Measurements from ENCODE around the gene TBRG4. TPM values are rescaled to one million over a fixed set of nuclear protein-coding genes. Genes with fewer than 3 reads are reported as not detected.

The TBRG4 gene
- total RNA-seq, 1 experiment from 2014 or later = 234 TPM

DNA sequence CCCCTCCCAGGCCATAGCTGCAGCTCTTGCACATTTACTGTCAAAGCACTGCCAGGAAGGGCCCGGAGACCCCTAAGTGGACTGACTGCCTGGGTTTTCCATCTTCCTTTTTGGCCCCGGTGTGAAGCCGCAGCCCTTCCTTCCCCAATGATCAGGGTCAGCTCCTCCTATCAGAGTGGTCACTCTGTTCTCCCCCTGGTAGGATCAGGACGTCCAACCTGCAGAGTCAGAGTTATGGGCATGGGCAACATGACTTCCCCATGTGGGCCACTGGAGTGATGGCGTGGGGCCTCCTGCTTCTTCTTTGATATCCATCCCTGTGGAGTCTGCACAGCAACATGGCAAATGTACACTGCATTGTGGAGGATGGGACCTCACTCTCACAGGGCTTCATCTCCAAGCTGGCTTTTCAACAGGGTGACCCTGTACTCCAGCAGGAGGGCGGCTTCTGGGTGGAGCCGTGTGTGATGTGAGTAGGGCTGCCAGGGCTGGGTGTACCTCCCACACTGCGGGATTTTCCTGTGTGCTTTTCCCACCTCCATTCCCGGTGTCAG, 39.7 kb upstream of the TBRG4 start:
- H3K36me3 ChIP-seq (replicated peaks; ENCODE audit: control insufficient read depth, insufficient read depth, low read length) = no peaks in the 10 kb centered on the region
- H3K27me3 ChIP-seq (ENCODE audit: control insufficient read depth, insufficient read depth, low read length) = no peaks in the 10 kb centered on the region
- DNase-seq = no peak
- H3K4me3 ChIP-seq (ENCODE audit: insufficient read depth, low read depth, low read length) = no peak overlapping the region

DNA sequence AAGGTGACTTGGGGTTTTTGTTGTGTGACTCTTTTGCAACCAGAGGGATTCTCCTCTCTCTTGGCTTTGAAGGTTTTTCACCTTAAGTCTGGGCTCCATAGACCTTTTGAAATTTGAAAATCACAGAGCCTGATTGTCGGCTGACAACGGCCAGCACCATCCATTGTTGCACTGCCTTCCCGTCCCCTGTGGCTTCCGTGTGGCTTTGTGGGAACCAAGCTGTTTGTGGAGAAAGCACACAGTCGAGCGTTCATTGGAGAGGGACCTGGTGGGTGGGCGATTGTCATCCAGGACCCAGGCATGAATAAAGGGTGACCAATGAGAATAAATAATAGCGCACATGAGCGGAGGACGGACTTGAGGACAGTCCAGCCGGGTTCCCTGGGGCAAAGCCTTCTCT, 38.7 kb upstream of the TBRG4 start:
- Histone ChIP-seq H3K4me3 (ENCODE audit: insufficient read depth, low read depth, low read length) (no peak overlapping the region), H3K27me3 (ENCODE audit: control insufficient read depth, insufficient read depth, low read length) (no peaks in the 10 kb centered on the region), H3K36me3 (replicated peaks; ENCODE audit: control insufficient read depth, insufficient read depth, low read length) (no peaks in the 10 kb centered on the region)
- no peak for DNase-seq

DNA sequence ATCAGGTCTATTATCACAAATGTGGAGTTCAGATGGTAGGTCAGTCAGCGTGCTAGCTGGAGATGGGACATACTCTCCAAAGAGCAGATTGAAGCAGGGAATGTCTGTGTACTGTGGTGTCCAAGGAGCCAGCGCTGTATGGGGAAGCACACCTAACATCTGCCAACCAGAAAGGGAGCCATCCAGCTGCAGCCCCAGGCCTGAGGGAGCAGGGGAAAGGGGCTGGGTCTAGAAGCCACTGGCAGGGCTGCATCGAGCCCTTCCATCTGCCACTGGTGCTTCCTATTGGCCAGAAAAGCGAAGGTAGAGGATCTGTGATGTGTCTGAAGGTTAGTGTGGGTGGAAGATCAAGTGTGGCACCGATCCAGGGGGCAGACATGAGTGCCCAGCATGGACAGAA, 38.1 kb upstream of the TBRG4 start:
- Histone ChIP-seq H3K27me3 (ENCODE audit: control insufficient read depth, insufficient read depth, low read length) (no peaks in the 10 kb centered on the region), H3K4me3 (ENCODE audit: insufficient read depth, low read depth, low read length) (no peak overlapping the region), H3K36me3 (replicated peaks; ENCODE audit: control insufficient read depth, insufficient read depth, low read length) (no peaks in the 10 kb centered on the region)
- no peak for DNase-seq

DNA sequence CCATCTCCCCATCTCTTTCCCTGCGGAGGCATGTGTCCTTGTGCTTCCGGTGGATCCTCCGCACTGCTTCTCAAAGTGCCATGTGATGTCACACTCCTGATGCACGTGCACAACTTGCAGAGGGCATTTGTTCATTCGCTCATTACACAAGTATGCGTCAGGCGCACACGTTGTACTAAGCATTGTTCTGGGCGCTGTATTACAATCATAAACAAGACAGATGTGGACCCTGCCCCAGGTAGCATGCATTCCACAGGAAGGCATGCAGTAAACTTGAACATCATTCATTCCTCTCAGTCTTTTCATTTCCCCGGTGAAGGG, 37.1 kb upstream of the TBRG4 start:
- Histone ChIP-seq H3K36me3 (replicated peaks; ENCODE audit: control insufficient read depth, insufficient read depth, low read length) (no peaks in the 10 kb centered on the region), H3K27me3 (ENCODE audit: control insufficient read depth, insufficient read depth, low read length) (no peaks in the 10 kb centered on the region)
- no peak for DNase-seq

DNA sequence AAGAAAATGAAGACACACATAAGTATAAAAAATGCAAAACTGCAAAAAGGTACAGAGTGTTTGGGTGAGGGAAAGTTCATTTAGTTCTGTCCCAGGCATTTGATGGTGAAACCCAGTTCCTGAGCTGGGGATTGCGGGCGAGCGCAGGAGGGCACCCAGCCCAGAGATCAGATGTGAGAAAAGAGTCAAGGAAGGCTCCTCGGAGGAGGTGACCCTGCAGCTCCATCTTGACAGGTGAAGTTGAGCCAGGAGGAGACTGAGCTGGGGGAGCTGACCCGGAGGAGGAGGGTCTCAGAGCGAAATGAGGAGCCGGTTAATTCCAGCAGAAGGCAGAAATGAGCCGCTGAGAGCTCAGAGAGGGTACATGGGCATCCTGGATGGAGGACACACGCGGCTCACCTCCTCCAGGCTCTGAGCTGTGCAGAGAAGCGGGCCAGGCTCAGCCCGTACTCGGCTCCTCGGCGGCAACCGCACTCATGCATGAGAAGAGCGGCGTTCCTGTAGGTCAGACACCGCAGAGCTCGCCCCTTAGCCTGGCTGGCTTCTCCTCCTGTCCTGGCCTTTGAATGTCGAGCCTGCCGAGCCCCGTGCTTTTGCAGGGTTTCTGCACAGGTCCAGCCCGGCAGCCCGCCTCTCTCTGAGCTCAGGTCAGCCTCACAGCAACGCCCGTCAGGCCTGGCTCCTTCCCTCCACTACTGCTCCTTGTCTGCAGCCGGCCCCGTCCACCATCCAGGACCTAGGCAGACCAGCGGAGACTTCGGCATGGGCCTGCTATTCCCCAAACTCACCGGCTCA, 36.6 kb upstream of the TBRG4 start:
- no peak overlapping the region for H3K4me3 ChIP-seq (ENCODE audit: insufficient read depth, low read depth, low read length)
- DNase-seq = no peak
- H3K36me3 ChIP-seq (replicated peaks; ENCODE audit: control insufficient read depth, insufficient read depth, low read length) = no peaks in the 10 kb centered on the region
- no peaks in the 10 kb centered on the region for H3K27me3 ChIP-seq (ENCODE audit: control insufficient read depth, insufficient read depth, low read length)

More for the DNA sequence above, 37.1 kb upstream of the TBRG4 start:
- no peak overlapping the region for H3K4me3 ChIP-seq (ENCODE audit: insufficient read depth, low read depth, low read length)

DNA sequence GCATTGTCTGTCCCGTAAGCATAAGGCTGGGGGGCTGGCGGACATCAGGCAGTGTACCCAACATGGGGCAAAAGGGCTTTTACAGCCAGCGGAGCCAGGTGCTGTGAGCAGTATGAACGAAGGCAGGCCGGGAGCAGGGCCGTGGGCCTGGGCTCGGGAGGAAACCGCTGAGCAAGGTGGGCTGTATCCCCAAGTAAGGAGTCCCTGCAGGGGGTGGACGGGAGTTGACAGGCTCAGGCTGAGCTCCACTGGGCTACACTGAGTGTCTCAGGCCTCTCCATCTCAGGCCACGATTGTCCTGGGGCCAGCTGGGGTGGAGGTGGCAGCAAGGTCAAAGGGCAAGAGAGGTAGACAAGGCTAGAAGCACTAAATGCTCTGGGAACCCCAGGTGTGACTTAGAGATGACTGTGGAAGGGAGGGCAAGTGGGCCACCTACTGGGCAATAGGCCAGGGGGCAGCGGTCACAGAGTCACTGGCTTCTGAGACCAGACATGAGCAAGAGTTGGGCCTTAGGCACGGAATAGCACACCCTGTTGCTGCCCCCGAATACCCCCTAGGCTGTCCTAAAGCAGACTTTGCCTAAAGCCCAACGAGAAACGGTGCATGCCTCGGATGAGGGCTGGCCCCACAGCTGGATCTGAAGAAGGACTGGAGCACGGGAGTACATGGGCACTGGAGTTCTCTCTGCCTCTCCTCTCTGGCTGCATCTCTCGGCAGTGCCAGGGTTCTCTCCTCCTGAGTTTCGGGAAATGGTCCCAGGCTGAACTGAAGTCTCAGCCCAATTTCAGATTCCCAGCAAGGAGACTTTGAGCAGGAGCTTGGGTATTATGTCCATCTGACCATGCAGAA, 35.3 kb upstream of the TBRG4 start:
- no peak for DNase-seq
- Histone ChIP-seq H3K36me3 (replicated peaks; ENCODE audit: control insufficient read depth, insufficient read depth, low read length) (no peaks in the 10 kb centered on the region), H3K4me3 (ENCODE audit: insufficient read depth, low read depth, low read length) (no peak overlapping the region), H3K27me3 (ENCODE audit: control insufficient read depth, insufficient read depth, low read length) (no peaks in the 10 kb centered on the region)

DNA sequence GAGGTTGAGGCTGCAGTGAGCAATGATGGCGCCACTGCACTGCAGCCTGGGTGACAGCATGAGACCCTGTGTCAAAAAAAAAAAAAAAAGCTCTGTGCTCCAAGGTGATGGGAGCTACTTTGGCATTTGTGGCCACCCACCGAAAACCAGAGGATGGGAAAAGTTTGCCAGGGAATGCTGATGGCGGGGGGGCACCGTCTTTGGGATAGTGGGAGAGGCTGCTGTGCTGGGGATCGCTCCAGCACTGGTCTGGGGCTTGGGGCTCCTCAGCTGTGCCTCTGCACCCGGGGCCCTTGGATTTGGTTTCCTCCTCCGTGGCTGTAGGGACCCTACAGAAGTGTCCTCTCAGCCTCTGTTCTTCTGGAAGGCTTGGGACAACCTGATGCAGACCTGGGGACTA, 34.4 kb upstream of the TBRG4 start:
- no peaks in the 10 kb centered on the region for H3K36me3 ChIP-seq (replicated peaks; ENCODE audit: control insufficient read depth, insufficient read depth, low read length)
- no peak overlapping the region for H3K4me3 ChIP-seq (ENCODE audit: insufficient read depth, low read depth, low read length)
- H3K27me3 ChIP-seq (ENCODE audit: control insufficient read depth, insufficient read depth, low read length) = no peaks in the 10 kb centered on the region
- no peak for DNase-seq

DNA sequence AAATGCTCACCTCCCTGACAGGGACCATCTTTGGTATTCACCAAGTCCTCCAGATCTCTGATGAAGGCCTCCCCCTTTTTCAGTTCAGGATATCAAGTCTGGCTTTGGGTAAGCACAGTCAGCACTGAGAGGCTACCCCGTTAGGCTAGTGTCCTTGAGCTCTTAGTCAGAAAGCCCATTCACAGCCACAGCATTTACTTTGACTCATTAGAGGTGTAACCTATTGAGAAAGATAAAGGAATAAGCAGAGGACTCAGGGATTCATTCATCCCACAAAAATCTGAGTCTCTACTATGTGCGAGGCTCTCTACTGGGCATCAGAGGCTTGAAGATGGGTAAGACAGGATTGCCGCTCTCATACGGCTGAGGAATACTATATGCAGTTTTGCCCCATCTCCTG, 32.1 kb upstream of the TBRG4 start:
- no peaks in the 10 kb centered on the region for H3K27me3 ChIP-seq (ENCODE audit: control insufficient read depth, insufficient read depth, low read length)
- no peaks in the 10 kb centered on the region for H3K36me3 ChIP-seq (replicated peaks; ENCODE audit: control insufficient read depth, insufficient read depth, low read length)
- DNase-seq = no peak
- no peak overlapping the region for H3K4me3 ChIP-seq (ENCODE audit: insufficient read depth, low read depth, low read length)

DNA sequence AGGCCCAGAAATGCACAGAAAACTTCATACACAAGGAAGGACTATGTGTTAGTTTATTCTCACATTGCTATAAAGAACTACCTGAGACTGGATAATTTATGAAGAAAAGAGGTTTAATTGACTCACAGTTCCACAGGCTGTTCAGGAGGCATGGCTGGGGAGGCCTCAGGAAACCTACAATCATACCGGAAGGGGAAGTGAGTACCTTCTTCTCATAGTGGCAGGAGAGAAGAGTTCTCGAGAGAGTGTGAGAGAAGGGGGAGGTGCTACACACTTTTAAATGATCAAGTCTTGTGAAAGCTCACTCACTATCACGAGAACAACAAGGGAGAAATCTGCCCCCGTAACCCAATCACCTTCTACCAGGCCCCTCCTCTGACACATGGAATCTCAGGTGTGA, 29.3 kb upstream of the TBRG4 start:
- H3K4me3 ChIP-seq (ENCODE audit: insufficient read depth, low read depth, low read length) = no peak overlapping the region
- DNase-seq = no peak
- no peaks in the 10 kb centered on the region for H3K27me3 ChIP-seq (ENCODE audit: control insufficient read depth, insufficient read depth, low read length)
- no peaks in the 10 kb centered on the region for H3K36me3 ChIP-seq (replicated peaks; ENCODE audit: control insufficient read depth, insufficient read depth, low read length)

DNA sequence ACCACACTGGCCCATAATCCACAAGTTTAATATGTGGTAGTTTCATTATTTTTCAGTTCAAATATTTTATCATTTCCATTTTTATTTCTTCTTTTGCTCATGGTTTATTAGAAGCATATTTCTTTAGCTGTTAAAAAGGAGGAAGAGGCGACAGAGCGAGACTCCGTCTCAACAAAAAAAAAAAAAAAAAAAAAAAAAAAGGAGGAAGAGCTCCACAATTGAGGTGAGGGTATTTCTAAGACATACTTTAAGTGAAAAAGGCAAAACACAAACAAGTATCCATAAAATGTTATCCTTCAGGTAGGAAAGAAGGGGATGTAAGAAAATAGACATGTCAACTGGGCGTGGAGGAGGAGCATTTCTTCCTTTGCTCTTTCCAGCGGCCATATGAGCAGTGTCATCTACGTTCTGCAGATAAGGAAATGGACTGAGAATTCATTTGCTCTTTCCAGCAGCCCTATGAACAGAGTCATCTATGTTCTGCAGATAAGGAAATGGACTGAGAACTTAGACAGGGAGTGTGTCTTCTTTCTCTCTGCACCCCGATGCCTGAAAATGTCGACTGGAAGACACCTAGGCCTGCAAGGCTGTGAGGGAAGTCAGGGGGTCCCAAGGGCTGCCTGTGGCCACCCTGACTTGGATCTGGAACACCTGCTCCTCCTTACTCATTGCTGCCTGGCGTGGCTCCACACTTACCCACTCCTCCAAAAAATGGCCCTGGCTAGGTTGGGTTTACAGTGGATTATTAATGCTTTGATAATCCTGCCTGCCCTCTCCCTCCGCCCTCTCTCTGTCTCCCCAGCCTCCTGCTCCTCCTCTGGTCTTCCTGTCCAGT, 27.2 kb upstream of the TBRG4 start:
- no peaks in the 10 kb centered on the region for H3K27me3 ChIP-seq (ENCODE audit: control insufficient read depth, insufficient read depth, low read length)
- no peak overlapping the region for H3K4me3 ChIP-seq (ENCODE audit: insufficient read depth, low read depth, low read length)
- H3K36me3 ChIP-seq (replicated peaks; ENCODE audit: control insufficient read depth, insufficient read depth, low read length) = no peaks in the 10 kb centered on the region
- no peak for DNase-seq

DNA sequence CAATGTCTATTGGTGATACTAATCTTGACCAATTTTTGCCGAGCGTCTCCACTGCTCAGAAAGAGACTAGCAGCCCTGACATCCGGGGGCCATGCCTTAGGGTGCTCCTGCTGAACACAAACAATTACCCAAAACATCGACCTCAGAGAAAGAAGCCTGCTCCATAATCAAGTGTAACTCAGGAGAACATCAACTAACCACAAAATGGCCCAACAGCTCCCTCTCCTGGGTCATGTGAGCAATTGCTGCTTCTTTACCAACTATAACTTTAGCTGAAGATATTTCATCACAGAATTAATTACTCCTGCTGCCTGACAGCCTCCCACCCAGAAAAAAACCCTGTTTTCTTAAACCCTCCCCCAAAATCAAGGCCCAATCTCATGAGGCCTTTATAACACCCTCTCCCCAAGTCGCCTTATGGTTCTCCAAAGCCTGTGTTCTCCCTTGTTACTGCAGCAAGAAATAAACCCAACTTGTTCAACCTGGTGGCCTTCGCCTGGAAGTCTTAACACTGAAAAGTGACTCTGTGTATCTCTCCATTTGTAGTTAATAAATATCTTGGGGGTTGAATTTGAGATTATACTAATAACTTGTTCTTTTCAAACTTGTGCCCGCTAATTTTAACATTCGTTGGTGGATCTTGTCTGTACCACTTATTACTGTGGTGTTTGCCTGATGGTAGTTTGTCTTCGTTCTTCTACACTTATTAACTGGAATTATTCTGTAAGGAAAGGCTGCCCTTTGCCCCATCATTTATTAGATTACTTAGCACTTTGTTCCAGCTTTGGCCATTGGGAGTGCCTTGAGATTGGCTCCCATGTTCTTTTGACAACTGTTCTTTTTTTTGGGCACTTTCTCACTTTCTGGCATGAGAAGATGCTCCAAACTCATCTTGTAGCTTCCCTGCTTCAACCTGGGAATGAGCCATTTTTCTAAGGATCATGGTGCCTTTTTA, 24.9 kb upstream of the TBRG4 start:
- Histone ChIP-seq H3K4me3 (ENCODE audit: insufficient read depth, low read depth, low read length) (no peak overlapping the region), H3K27me3 (ENCODE audit: control insufficient read depth, insufficient read depth, low read length) (no peaks in the 10 kb centered on the region), H3K36me3 (replicated peaks; ENCODE audit: control insufficient read depth, insufficient read depth, low read length) (no peaks in the 10 kb centered on the region)
- peak; percentile 87 for DNase-seq

DNA sequence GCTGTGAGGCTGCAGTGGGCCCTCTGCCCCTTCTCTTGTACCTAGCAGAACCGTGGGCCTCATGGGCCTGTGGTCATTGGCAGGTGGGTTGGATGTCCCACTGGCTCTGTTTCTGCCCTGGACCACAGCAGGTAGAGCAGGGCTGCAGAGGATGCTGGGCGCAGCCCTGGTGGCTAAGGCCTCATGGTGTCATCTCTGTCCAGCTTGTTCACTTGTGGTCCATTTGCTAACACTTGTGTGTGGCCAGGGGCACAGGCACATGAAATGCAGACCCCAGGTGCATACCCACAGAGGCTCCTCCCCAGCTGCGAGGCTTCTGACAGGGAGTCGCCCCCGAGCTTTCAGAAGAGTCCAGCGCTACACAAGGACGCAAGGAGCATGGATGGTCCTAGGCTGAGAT, 22.4 kb upstream of the TBRG4 start:
- Histone ChIP-seq H3K4me3 (ENCODE audit: insufficient read depth, low read depth, low read length) (no peak overlapping the region), H3K27me3 (ENCODE audit: control insufficient read depth, insufficient read depth, low read length) (no peaks in the 10 kb centered on the region), H3K36me3 (replicated peaks; ENCODE audit: control insufficient read depth, insufficient read depth, low read length) (no peaks in the 10 kb centered on the region)
- DNase-seq = no peak

DNA sequence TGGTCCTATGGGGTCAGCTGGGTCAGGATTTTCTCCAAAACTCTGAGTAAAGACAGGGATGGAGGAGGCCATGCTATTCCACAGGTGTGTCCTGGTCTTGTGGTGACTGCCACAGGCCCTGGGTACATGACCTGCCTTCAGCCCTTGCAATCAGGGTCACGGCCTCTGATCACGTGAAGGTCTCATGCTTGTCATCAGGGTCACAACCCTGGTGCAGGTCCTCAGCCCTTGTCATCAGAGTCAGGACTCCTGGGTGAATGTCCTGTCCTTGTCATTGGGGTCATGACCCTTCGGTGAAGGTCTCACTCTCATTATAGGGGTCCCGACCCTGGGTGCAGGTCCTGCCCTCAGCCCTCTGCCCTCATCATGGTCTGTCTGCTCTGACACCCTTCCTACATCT, 21.9 kb upstream of the TBRG4 start:
- H3K36me3 ChIP-seq (replicated peaks; ENCODE audit: control insufficient read depth, insufficient read depth, low read length) = no peaks in the 10 kb centered on the region
- H3K27me3 ChIP-seq (ENCODE audit: control insufficient read depth, insufficient read depth, low read length) = no peaks in the 10 kb centered on the region
- no peak overlapping the region for H3K4me3 ChIP-seq (ENCODE audit: insufficient read depth, low read depth, low read length)
- DNase-seq = no peak
